Fibroblast of the conjunctiva (primary cell): ENCODE data around the gene LHX8.

Experiments
- DNase-seq: peaks from one replicate; pipeline ENCODE4 v3.0.0-alpha.2; 2010; ENCODE audit warnings: low read depth

Gene LHX8

DNA sequence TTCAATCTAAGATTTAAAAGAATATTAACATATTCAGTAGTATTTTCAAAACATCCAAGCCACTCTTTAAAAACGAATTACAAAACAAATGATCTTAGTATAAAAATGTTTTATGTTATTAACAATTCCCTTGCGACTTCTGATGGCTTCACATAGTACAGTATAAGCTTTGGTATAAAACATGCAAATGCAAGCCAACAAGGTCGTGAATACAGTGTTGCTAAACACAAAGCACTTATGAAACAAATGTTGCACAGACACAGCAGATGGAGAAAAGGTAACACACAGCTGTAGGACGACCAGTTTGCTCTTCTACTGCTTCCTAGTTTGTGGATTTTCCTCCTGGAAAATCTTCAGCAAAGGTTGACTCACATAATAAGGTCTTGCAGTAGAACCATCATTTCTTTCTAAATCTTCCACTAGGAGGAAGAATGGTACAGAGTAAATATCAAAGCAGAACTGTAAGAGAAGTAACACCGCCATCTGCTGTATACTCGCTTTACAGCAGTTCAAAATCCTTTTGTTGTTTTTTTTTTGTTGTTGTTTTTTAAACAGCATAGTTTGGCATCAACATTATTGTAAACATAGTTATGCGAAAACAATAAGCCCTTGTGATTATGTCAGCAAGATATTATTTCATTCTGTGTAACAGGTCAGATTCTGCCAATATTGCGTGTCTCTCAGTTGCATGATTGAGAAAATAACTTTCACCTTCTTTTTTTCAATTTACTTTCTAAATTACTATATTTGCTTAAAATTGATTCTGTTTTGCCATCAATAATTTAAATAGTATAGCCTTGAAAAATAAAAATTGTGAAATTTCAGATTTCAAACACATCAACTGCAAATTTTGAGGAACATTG is 69.5 kb downstream of the LHX8 start:
- DNase-seq, result peak; percentile 18

DNA sequence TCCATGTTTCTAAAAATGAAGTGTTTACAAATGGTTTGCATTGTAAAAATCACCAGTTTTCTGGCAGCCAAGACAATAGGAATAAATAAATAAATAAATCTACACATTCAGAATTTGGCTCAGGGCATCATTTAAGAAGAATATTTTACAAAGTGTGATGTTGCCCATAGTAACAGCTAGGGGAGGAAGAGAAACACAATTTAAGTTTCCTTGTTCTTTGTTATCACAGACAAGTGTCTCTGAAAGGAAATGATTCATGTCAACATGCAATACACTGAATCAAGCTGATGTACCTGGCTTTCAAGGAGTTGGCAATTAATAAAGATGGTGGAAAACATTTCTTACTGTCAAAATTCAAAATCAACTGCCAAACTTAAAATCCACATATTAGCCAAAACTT is 74.7 kb downstream of the LHX8 start:
- no peak for DNase-seq
